IPS-18a (cell line): ENCODE measurements around the gene BRD9.
"Not testable (repeated sequence)": the region's sequence is repeated elsewhere in the genome, so short reads cannot be mapped to it uniquely, and the experiment has no call there.

ENCODE experiments used
- H3K27ac ChIP-seq: one replicate; pipeline ENCODE4 v1.5.1; 2013; ENCODE audit warnings: low read length
- H3K27me3 ChIP-seq: one replicate; pipeline ENCODE4 v1.6.1; 2013; ENCODE audit warnings: mild to moderate bottlenecking, low read length; ENCODE audit not compliant: control insufficient read depth, insufficient read depth
- H3K36me3 ChIP-seq: one replicate; pipeline ENCODE4 v1.6.1; 2013; ENCODE audit warnings: low read depth, low read length; ENCODE audit not compliant: control insufficient read depth
- H3K4me1 ChIP-seq: one replicate; pipeline ENCODE4 v1.6.1; 2013; ENCODE audit warnings: low read depth, low read length; ENCODE audit not compliant: control insufficient read depth
- H3K4me3 ChIP-seq: one replicate; pipeline ENCODE4 v1.5.1; 2013; ENCODE audit warnings: low read length
- H3K9ac ChIP-seq: one replicate; pipeline ENCODE4 v1.6.1; 2013; ENCODE audit warnings: mild to moderate bottlenecking, low read length, moderate library complexity
- H3K9me3 ChIP-seq: one replicate; pipeline ENCODE4 v1.6.1; 2013; ENCODE audit warnings: low read depth, low read length; ENCODE audit not compliant: control insufficient read depth

Gene BRD9

GRCh38 chr5:851553-851952, 41.0 kb downstream of the BRD9 start:
- Histone ChIP-seq H3K27me3 (no peaks in the 10 kb centered on the region), H3K9me3 (no peaks in the 10 kb centered on the region), H3K27ac (no peak overlapping the region), H3K36me3 (no peaks in the 10 kb centered on the region), H3K9ac (no peak overlapping the region), H3K4me3 (no peak overlapping the region), H3K4me1 (no peaks in the 10 kb centered on the region)

- Histone ChIP-seq H3K27me3 (no peaks in the 10 kb centered on the region), H3K27ac (no peak overlapping the region), H3K4me1 (no peaks in the 10 kb centered on the region), H3K9ac (no peak overlapping the region), H3K9me3 (no peaks in the 10 kb centered on the region), H3K36me3 (no peaks in the 10 kb centered on the region), H3K4me3 (no peak overlapping the region)
Observed at GRCh38 chr5:851076-851475, 41.5 kb downstream of the BRD9 start.

GRCh38 chr5:850511-851006, 42.0 kb downstream of the BRD9 start, which contains the start of gene ZDHHC11:
Gene ZDHHC11, minus strand, starts transcription at chr5:850986. Its CDS starts 384 bp downstream, at chr5:850602.
- no peak within 1 kb of the TSS for H3K9ac ChIP-seq
- H3K27ac ChIP-seq: no peak within 1 kb of the TSS
- no peaks in the 10 kb centered on the region for H3K27me3 ChIP-seq
- no peak within 1 kb of the TSS for H3K4me3 ChIP-seq
- H3K4me1 ChIP-seq: no peaks in the 10 kb centered on the region
- no peaks in the 10 kb centered on the region for H3K9me3 ChIP-seq
- H3K36me3 ChIP-seq: no peaks in the 10 kb centered on the region

DNA sequence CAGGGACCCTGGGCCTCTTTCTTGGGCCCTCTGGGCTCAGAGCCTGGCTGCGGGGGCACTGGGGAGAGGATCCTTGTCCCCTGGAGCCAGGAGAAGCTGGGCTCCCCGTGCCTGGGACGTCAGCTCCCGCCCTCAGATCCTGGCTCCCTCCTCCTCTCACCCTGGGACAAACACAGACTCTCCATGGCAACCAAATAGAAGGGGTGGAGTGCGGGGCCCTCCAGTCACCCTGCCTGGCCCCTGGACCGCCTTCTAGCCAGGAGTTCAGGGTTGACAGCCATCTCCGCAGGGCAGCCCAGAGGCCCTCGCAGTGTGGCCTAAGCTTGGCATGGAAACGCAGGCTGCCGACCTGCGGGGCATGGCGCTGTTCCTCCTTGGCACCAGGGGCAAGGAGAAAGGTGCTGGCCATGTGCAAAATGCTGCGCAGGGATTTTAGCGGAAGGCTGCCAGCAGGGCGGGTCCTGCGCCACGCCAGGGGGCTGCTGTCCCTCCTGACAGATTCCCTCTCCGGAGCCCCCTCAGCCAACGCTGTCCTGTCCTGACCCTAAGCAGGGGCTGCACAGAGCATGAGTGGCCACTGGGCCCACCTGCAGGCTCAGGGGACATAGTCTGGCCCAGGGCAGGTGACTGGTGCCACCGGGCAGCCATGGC, 42.8 kb downstream of the BRD9 start:
- no peak overlapping the region for H3K9ac ChIP-seq
- H3K9me3 ChIP-seq: no peaks in the 10 kb centered on the region
- no peak overlapping the region for H3K4me3 ChIP-seq

GRCh38 chr5:848671-849111, 43.9 kb downstream of the BRD9 start:
- Histone ChIP-seq H3K4me1 (no peaks in the 10 kb centered on the region), H3K9me3 (no peaks in the 10 kb centered on the region), H3K36me3 (no peaks in the 10 kb centered on the region), H3K4me3 (no peak overlapping the region), H3K27me3 (no peaks in the 10 kb centered on the region), H3K9ac (no peak overlapping the region), H3K27ac (no peak overlapping the region)

More for the DNA sequence above, 42.8 kb downstream of the BRD9 start:
- no peaks in the 10 kb centered on the region for H3K36me3 ChIP-seq
- H3K27ac ChIP-seq: no peak overlapping the region
- no peaks in the 10 kb centered on the region for H3K27me3 ChIP-seq
- no peaks in the 10 kb centered on the region for H3K4me1 ChIP-seq

- H3K4me1 ChIP-seq, H3K4me3 ChIP-seq, H3K27ac ChIP-seq, H3K9ac ChIP-seq, H3K36me3 ChIP-seq, H3K9me3 ChIP-seq, H3K27me3 ChIP-seq: not testable (repeated sequence)
Observed at GRCh38 chr5:847736-848135, 44.9 kb downstream of the BRD9 start.

DNA sequence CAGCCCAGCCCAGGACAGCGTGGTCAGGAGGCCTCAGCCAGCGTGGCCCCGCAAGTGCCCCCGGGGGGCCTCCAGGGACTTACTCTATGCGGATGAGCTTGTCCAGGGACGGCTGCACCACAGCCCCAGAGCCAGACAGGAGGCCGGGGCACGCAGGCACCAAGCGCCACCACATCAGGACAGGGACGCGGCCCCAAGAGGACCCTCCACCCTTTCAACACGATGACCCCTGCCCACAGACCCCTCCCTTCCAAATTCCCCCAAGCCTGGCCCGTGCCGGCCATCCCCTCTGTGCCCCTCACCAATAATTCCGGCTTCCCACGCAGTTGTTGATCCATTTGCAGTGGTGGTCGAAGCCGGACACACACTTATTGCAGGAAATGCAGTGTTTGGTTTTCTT, 45.4 kb downstream of the BRD9 start:
- H3K4me1 ChIP-seq, H3K9me3 ChIP-seq, H3K9ac ChIP-seq, H3K36me3 ChIP-seq, H3K27ac ChIP-seq, H3K27me3 ChIP-seq, H3K4me3 ChIP-seq: not testable (repeated sequence)

GRCh38 chr5:846602-847091, 46.0 kb downstream of the BRD9 start:
- H3K9ac ChIP-seq, H3K27ac ChIP-seq, H3K36me3 ChIP-seq, H3K4me1 ChIP-seq, H3K4me3 ChIP-seq, H3K9me3 ChIP-seq, H3K27me3 ChIP-seq: not testable (repeated sequence)

DNA sequence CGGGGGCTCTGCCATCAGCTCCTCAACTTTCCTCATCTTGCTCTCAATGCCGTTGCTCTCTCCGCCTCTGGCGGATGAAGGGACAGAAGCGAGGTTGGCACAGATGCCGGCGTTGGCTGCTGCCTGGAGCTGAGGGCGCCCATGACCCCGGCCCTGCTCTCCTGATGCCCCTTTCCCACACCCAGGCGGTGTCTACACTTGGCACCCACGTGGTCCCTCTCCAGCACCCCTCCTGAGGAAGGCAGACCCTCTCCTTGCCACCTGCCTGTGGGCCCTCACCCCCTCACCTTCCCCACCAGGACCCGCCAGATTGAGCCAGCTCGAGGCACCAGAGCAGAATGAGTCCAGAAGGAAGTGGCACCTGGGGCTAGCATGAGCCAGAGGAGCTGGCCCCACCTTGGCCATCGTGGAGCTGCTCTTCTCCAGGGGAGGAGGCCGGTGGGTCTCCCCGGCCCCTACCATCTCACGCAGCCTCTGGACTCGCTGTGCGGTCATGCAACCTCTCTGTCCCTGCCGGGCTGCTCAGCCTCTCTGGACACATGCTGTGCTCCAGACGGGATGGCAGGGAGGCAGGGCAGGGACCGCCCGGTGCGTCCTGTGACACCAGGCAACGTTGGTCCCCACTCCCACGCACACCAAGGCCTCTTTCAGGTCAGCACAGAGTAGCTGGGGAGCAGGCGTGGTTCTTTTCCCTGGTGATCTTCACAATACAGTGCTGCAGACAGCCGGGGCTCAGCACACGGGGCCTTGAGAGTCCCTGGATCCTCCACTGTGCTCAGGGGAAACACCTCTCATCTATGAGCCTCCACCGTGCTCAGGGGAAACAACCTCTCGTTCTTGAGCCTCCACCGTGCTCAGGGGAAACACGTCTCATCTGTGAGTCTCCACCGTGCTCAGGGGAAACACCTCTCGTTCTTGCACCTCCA, 46.7 kb downstream of the BRD9 start:
- not testable (repeated sequence) for H3K4me3 ChIP-seq, H3K27ac ChIP-seq, H3K4me1 ChIP-seq, H3K27me3 ChIP-seq, H3K9me3 ChIP-seq, H3K9ac ChIP-seq, H3K36me3 ChIP-seq

DNA sequence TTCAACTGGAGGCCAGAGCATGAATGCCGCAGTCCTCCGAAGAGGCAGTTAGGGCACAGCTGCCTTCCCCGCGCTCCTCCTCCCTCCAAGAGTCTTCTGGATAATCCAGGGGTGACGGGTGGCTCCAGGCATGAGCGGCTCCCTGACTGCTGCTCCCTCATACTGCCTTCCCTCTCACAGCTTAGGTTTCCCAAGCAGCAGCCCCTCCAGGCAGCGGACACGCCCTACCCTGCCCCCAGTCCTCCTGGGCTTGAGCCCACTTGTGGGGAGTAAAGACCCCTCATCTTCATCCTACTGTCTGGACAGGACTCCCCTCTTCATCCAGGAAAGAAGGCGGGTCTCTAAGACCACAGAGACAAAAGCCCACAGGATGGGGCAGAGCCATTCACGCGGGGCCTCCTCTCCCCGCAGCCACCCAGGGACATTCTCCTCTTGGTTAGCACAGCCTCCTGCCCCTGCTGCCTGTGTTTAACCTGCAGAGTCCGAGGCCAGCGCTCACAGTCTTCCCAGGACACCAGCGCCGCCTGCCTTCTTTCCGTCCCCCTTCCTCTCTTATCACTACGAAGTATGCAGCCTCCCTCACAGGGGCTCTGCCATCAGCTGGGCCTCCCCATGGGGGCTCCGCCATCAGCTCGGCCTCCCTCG, 47.4 kb downstream of the BRD9 start:
- not testable (repeated sequence) for H3K4me1 ChIP-seq, H3K4me3 ChIP-seq, H3K9ac ChIP-seq, H3K9me3 ChIP-seq, H3K36me3 ChIP-seq, H3K27me3 ChIP-seq, H3K27ac ChIP-seq

DNA sequence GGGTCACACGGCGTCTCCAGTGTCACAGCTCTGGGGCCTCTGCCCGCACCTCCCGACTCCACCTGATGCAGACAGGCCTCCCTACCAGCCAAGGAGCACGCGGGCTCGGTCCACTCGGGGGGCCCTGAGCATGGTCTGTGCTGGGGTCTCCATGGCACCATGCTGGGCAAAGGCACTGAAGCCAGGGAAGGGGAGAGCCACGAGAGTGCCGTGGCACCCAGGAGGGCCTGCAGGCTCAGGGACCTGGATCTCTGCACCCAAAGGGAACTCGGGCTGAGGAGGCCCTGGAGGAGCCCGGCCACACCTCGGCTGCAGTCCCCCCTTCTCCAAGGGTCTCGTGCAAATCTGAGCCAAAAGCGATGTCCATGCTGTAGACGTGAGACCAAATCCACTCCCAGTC, 48.2 kb downstream of the BRD9 start:
- not testable (repeated sequence) for H3K27ac ChIP-seq, H3K4me3 ChIP-seq, H3K27me3 ChIP-seq, H3K9ac ChIP-seq, H3K9me3 ChIP-seq, H3K36me3 ChIP-seq, H3K4me1 ChIP-seq
